ENCODE results near the gene DUS4L.

DNA sequence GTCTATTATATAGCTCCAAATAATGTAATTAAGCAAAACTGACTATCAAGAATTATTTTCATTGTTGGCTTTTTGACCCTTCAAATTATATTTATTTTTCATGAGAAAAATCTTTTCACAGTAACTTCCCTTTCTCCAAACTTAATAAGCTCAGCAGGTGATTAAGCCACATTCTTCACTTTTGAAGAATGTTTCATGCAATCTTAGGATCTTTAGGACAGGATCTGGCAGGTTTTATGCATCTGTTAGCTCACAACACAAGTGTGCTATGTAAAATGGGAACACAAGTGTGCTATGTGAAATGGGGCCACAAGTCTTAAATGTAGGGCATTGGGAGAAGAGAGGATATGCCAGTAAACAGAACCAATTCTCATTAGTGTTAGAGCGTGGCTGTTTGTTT, 42.5 kb downstream of the DUS4L start:
- TF ChIP-seq, protein P1, sequence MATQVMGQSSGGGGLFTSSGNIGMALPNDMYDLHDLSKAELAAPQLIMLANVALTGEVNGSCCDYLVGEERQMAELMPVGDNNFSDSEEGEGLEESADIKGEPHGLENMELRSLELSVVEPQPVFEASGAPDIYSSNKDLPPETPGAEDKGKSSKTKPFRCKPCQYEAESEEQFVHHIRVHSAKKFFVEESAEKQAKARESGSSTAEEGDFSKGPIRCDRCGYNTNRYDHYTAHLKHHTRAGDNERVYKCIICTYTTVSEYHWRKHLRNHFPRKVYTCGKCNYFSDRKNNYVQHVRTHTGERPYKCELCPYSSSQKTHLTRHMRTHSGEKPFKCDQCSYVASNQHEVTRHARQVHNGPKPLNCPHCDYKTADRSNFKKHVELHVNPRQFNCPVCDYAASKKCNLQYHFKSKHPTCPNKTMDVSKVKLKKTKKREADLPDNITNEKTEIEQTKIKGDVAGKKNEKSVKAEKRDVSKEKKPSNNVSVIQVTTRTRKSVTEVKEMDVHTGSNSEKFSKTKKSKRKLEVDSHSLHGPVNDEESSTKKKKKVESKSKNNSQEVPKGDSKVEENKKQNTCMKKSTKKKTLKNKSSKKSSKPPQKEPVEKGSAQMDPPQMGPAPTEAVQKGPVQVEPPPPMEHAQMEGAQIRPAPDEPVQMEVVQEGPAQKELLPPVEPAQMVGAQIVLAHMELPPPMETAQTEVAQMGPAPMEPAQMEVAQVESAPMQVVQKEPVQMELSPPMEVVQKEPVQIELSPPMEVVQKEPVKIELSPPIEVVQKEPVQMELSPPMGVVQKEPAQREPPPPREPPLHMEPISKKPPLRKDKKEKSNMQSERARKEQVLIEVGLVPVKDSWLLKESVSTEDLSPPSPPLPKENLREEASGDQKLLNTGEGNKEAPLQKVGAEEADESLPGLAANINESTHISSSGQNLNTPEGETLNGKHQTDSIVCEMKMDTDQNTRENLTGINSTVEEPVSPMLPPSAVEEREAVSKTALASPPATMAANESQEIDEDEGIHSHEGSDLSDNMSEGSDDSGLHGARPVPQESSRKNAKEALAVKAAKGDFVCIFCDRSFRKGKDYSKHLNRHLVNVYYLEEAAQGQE (IDR thresholded peaks at IDR 0.05; ENCODE audit: insufficient read depth in 1 of 2, low read depth in 2 of 2, low read length in 1 of 2): no peak
- TF ChIP-seq, protein P2, sequence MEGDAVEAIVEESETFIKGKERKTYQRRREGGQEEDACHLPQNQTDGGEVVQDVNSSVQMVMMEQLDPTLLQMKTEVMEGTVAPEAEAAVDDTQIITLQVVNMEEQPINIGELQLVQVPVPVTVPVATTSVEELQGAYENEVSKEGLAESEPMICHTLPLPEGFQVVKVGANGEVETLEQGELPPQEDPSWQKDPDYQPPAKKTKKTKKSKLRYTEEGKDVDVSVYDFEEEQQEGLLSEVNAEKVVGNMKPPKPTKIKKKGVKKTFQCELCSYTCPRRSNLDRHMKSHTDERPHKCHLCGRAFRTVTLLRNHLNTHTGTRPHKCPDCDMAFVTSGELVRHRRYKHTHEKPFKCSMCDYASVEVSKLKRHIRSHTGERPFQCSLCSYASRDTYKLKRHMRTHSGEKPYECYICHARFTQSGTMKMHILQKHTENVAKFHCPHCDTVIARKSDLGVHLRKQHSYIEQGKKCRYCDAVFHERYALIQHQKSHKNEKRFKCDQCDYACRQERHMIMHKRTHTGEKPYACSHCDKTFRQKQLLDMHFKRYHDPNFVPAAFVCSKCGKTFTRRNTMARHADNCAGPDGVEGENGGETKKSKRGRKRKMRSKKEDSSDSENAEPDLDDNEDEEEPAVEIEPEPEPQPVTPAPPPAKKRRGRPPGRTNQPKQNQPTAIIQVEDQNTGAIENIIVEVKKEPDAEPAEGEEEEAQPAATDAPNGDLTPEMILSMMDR (IDR thresholded peaks at IDR 0.05): no peak
- TF ChIP-seq POLR2AphosphoS5 (IDR thresholded peaks at IDR 0.05; ENCODE audit: low read depth, low read length) (no peak), SIN3A (IDR thresholded peaks at IDR 0.05; ENCODE audit: borderline replicate concordance, insufficient read depth, low read depth, low read length) (no peak)
